Immature natural killer cell (primary cell): ENCODE results near the gene MATK. TPM values are rescaled to one million over a fixed set of nuclear protein-coding genes. Genes with fewer than 3 reads are reported as not detected.

ENCODE experiments used
- DNase-seq, 3 donors: peaks; one replicate each; pipeline ENCODE4 v3.0.0; 2022; ENCODE audit warnings: mixed read lengths in 1 of 3
- H3K27ac Mint-ChIP-seq, 6 donors: one replicate each; pipeline ENCODE4 v1.8.0; 2020; ENCODE audit warnings: mixed read lengths in 6 of 6, mild to moderate bottlenecking in 5 of 6, inconsistent platforms in 4 of 6, moderate library complexity in 3 of 6
- H3K27me3 Mint-ChIP-seq, 3 donors: one replicate each; pipeline ENCODE4 v1.8.0; 2020 to 2021; ENCODE audit warnings: low read depth in 3 of 3, mild to moderate bottlenecking in 3 of 3, mixed read lengths in 3 of 3, moderate library complexity in 3 of 3, inconsistent platforms in 1 of 3
- H3K36me3 Mint-ChIP-seq, 3 donors: one replicate each; pipeline ENCODE4 v1.8.0; 2020; ENCODE audit warnings: mixed read lengths in 3 of 3, inconsistent platforms in 2 of 3, mild to moderate bottlenecking in 2 of 3
- H3K4me1 Mint-ChIP-seq, 2 donors: one replicate each; pipeline ENCODE4 v1.8.0; 2020; ENCODE audit warnings: inconsistent platforms in 2 of 2, mild to moderate bottlenecking in 2 of 2, mixed read lengths in 2 of 2, moderate library complexity in 1 of 2
- H3K4me3 Mint-ChIP-seq, 5 donors: one replicate each; pipeline ENCODE4 v1.8.0; 2020; ENCODE audit warnings: mild to moderate bottlenecking in 5 of 5, mixed read lengths in 5 of 5, inconsistent platforms in 3 of 5, moderate library complexity in 3 of 5
- H3K9me3 Mint-ChIP-seq, 6 donors: one replicate each; pipeline ENCODE4 v1.8.0; 2020; ENCODE audit warnings: mild to moderate bottlenecking in 6 of 6, mixed read lengths in 6 of 6, inconsistent platforms in 4 of 6, moderate library complexity in 3 of 6
- polyA plus RNA-seq, 3 donors: library from polyadenylated mRNA; unstranded; fragments of 300-500 nt; fragmentation: Illumina TruSeq; gene quantifications; one replicate each; pipeline ENCODE4 v1.2.3, GENCODE V29; 2021

The MATK gene
- polyA plus RNA-seq, 3 donors from 2014 or later = 326 to 436 (median 418) TPM

- Mint-ChIP-seq H3K4me1 (peaks cover 69 to 78% of the 10 kb centered on the region in 2 donors), H3K27me3 (peaks cover 9 to 17% (median 13%) of the 10 kb centered on the region in 3 donors), H3K9me3 (peaks cover 0 to 7% (median 4%) of the 10 kb centered on the region in 6 donors), H3K36me3 (peaks cover 5 to 10% (median 6%) of the 10 kb centered on the region in 3 donors), H3K27ac (peak overlapping the region; percentile 51 to 96 (median 86)), H3K4me3 (peak overlapping the region in 3 of 5 donors; percentile 15 to 72 (median 16))
- no peak for DNase-seq
These were observed 5.9 kb upstream of the MATK start for GRCh38 chr19:3792114-3792513.

- Mint-ChIP-seq H3K4me1 (peaks cover 67 to 75% of the 10 kb centered on the region in 2 donors), H3K4me3 (peak overlapping the region; percentile 70 to 90 (median 84)), H3K9me3 (no peaks in the 10 kb centered on the region), H3K36me3 (peaks cover 0 to 5% (median 0%) of the 10 kb centered on the region in 3 donors), H3K27me3 (peaks cover 10 to 21% (median 19%) of the 10 kb centered on the region in 3 donors), H3K27ac (peak overlapping the region; percentile 89 to 99 (median 97))
- no peak for DNase-seq
These were observed 4.8 kb upstream of the MATK start for GRCh38 chr19:3790941-3791340.

GRCh38 chr19:3790209-3790734, 4.1 kb upstream of the MATK start:
- H3K27me3 Mint-ChIP-seq = peaks cover 15 to 27% (median 19%) of the 10 kb centered on the region in 3 donors
- H3K4me1 Mint-ChIP-seq = peaks cover 69 to 70% of the 10 kb centered on the region in 2 donors

GRCh38 chr19:3788996-3789778, 3.0 kb upstream of the MATK start:
- Mint-ChIP-seq H3K4me3 (peak overlapping the region; percentile 70 to 90 (median 84)), H3K27me3 (peaks cover 18 to 34% (median 19%) of the 10 kb centered on the region in 3 donors), H3K36me3 (peaks cover 3 to 5% (median 4%) of the 10 kb centered on the region in 3 donors), H3K27ac (peak overlapping the region; percentile 89 to 99 (median 97)), H3K9me3 (no peaks in the 10 kb centered on the region), H3K4me1 (peaks cover 70 to 71% of the 10 kb centered on the region in 2 donors)
- peak; percentile 90 to 91 (median 91) for DNase-seq

More at GRCh38 chr19:3790209-3790734, 4.1 kb upstream of the MATK start:
- Mint-ChIP-seq H3K27ac (peak overlapping the region; percentile 89 to 99 (median 97)), H3K4me3 (peak overlapping the region; percentile 70 to 90 (median 84)), H3K36me3 (peaks cover 0 to 5% (median 0%) of the 10 kb centered on the region in 3 donors), H3K9me3 (no peaks in the 10 kb centered on the region)
- DNase-seq = no peak

GRCh38 chr19:3785451-3785937, 687 bp downstream of the MATK start:
- H3K27me3 Mint-ChIP-seq = peaks cover 19 to 37% (median 22%) of the 10 kb centered on the region in 3 donors
- H3K9me3 Mint-ChIP-seq = peaks cover 0 to 16% (median 6%) of the 10 kb centered on the region in 6 donors
- H3K4me1 Mint-ChIP-seq = peaks cover 68 to 69% of the 10 kb centered on the region in 2 donors
- peak overlapping the region; percentile 93 to 95 (median 94) for H3K4me3 Mint-ChIP-seq
- H3K27ac Mint-ChIP-seq = peak overlapping the region; percentile 89 to 98 (median 95)
- peak; percentile 44 to 52 (median 46) for DNase-seq
- peaks cover 24 to 30% (median 25%) of the 10 kb centered on the region in 3 donors for H3K36me3 Mint-ChIP-seq

GRCh38 chr19:3784607-3785450, 1.4 kb downstream of the MATK start:
- Mint-ChIP-seq H3K27ac (peak overlapping the region; percentile 89 to 98 (median 95)), H3K4me1 (peaks cover 61 to 63% of the 10 kb centered on the region in 2 donors), H3K36me3 (peaks cover 24 to 30% (median 25%) of the 10 kb centered on the region in 3 donors), H3K27me3 (peaks cover 18 to 37% (median 22%) of the 10 kb centered on the region in 3 donors), H3K4me3 (peak overlapping the region; percentile 93 to 95 (median 94)), H3K9me3 (peaks cover 0 to 16% (median 6%) of the 10 kb centered on the region in 6 donors)
- peak in 1 of 3 donors; percentile 21 for DNase-seq

- Mint-ChIP-seq H3K4me3 (peak overlapping the region; percentile 93 to 95 (median 94)), H3K4me1 (peaks cover 52 to 54% of the 10 kb centered on the region in 2 donors), H3K9me3 (peaks cover 0 to 16% (median 6%) of the 10 kb centered on the region in 6 donors), H3K27me3 (peaks cover 12 to 29% (median 17%) of the 10 kb centered on the region in 3 donors), H3K36me3 (peaks cover 24 to 30% (median 25%) of the 10 kb centered on the region in 3 donors), H3K27ac (peak overlapping the region; percentile 89 to 98 (median 95))
- DNase-seq = peak; percentile 72 to 74 (median 73)
These were observed 2.3 kb downstream of the MATK start for GRCh38 chr19:3783660-3784584.

- Mint-ChIP-seq H3K27me3 (peaks cover 10 to 24% (median 16%) of the 10 kb centered on the region in 3 donors), H3K4me3 (no peak overlapping the region), H3K27ac (peak overlapping the region in 3 of 6 donors; percentile 74 to 85 (median 76)), H3K9me3 (peaks cover 0 to 16% (median 6%) of the 10 kb centered on the region in 6 donors), H3K4me1 (peaks cover 44 to 48% of the 10 kb centered on the region in 2 donors), H3K36me3 (peaks cover 24 to 30% (median 25%) of the 10 kb centered on the region in 3 donors)
- DNase-seq = no peak
These were observed 3.3 kb downstream of the MATK start for GRCh38 chr19:3782903-3783302.

GRCh38 chr19:3782330-3782729, 3.9 kb downstream of the MATK start:
- Mint-ChIP-seq H3K4me1 (peaks cover 40 to 43% of the 10 kb centered on the region in 2 donors), H3K27ac (peak overlapping the region; percentile 65 to 85 (median 80)), H3K9me3 (peaks cover 0 to 16% (median 6%) of the 10 kb centered on the region in 6 donors), H3K36me3 (peaks cover 24 to 30% (median 25%) of the 10 kb centered on the region in 3 donors), H3K4me3 (peak overlapping the region in 3 of 5 donors; percentile 8 to 22 (median 9)), H3K27me3 (peaks cover 10 to 24% (median 16%) of the 10 kb centered on the region in 3 donors)
- DNase-seq = no peak

- peak overlapping the region in 1 of 5 donors; percentile 33 for H3K4me3 Mint-ChIP-seq
- H3K9me3 Mint-ChIP-seq = peaks cover 0 to 16% (median 6%) of the 10 kb centered on the region in 6 donors
- H3K36me3 Mint-ChIP-seq = peaks cover 24 to 30% (median 25%) of the 10 kb centered on the region in 3 donors
- H3K27ac Mint-ChIP-seq = peak overlapping the region; percentile 34 to 86 (median 82)
- H3K4me1 Mint-ChIP-seq = peaks cover 34 to 35% of the 10 kb centered on the region in 2 donors
- no peak for DNase-seq
- H3K27me3 Mint-ChIP-seq = peaks cover 3 to 20% (median 14%) of the 10 kb centered on the region in 3 donors
These were observed 4.6 kb downstream of the MATK start for GRCh38 chr19:3781603-3782002.

- peaks cover 0 to 16% (median 6%) of the 10 kb centered on the region in 6 donors for H3K9me3 Mint-ChIP-seq
- peaks cover 32 to 36% of the 10 kb centered on the region in 2 donors for H3K4me1 Mint-ChIP-seq
- peak in 1 of 3 donors; percentile 34 for DNase-seq
- peaks cover 24 to 30% (median 25%) of the 10 kb centered on the region in 3 donors for H3K36me3 Mint-ChIP-seq
- peaks cover 3 to 17% (median 13%) of the 10 kb centered on the region in 3 donors for H3K27me3 Mint-ChIP-seq
- H3K27ac Mint-ChIP-seq = peak overlapping the region; percentile 55 to 86 (median 78)
- H3K4me3 Mint-ChIP-seq = no peak overlapping the region
These were observed 5.3 kb downstream of the MATK start for GRCh38 chr19:3780786-3781304.
